Retina (tissue), 1 donor: ENCODE measurements around the gene EHD4.

ENCODE experiments used
- DNase-seq: peaks from one replicate; pipeline ENCODE4 v3.0.0-alpha.2; 2016

The EHD4 gene

DNA sequence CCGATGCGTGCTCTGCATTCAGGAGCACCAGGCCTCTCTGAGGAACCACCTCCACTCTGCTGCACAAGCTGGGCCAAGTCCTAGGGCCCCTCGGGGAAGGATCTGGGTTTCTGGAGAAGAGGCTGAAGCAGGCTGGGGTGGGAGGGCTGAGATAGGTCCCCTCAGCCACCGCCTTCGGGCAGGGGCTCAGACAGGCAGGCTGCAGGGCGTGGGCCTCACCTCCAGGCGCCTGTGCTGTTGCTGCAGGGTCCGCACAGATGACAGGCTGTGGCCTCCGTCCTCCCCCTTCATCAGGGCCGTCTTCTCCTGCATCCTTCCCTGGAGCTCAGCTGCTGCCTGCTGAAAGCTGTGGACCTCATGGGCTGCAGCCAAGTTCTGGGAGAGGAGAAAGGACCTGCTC is 118.5 kb downstream of the EHD4 start:
- DNase-seq: no peak

DNA sequence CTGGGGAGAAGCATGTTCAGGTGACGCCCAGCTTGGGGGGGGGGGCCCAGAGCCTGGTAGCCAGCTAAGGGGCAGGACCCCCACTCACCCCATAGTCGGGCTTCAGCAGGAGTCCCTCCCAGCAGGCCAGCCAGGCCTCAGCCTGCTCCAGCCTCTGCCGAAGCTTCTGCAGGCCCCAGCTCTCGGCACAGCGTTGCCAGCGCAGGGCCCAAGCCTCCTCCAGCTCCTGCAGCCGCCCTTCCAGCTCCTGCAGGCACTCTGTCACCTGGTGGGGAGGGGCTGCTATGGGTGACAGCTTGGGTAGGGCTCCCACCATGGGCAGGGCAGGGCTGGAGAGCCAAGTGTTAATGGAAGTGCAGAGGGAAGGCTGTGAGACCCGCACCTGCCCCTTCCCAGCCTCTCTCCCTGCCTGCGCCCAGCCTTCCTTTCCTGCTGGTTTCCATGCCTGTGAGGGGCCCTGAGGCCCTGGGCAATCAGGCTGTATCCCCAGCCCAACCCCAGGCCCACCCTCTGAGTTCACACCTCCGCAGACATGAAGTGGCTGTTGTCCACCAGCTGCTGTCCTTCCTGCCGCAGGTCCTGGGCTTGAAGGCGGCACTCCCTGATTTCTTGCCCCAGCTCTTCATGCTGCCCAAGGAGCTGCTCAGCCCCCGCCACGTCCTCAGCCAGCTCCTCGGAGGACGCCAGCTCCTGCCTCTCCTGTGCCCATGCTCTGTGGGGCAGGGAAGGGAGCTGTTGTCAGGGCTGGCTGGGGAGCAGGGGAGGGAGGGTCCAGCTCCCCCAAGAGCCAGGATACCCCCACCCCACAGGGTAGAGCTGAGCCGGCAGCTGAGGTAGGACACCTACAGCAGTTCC is 119.4 kb downstream of the EHD4 start:
- DNase-seq: no peak

DNA sequence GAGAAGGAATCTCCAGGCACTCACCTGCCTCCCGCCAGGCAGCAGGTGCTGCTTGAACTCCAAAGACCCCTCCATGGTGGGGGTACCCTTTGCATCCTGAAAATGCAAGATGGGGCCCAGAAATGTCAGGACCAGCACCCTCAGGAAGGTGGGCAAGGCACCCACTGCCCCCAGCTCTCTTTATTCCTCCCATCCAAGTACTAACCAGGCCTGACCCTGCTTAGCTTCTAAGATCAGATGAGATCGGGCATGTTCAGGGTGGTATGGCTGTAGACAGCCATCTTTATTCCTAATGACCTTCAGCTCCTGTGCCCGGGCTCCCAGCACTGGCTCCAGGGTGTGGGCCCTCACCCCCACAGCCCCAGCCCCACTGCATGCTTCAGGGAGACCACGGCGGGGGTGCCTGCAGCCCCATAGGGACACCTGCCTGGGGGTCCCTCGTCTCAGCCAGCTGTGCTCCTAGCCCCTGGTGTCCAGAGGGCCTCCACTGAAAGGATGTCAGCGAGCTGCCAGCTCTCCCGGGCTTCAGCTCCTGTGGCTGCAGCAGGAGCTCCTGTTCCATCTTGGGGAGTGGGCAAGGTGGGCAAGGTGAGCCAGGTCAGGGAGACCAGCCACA is 120.5 kb downstream of the EHD4 start:
- DNase-seq: no peak

DNA sequence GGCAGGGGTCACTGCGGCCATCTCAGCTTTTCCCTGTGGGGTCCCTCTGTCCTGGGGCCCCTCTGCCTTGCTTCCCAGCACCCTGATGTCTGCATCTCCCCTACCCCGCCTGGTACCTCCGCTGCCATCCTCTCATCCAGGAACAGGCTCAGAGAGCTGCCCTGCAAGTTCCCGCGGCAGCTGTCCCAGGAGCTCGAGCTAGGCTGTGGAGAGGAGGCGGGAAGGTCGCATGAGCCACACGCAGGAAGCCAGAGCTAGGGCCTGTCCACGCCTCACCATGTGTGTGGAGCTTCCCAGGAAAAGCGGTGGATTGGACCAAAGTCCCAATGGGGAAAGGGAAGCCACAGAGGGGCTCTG is 121.2 kb downstream of the EHD4 start:
- no peak for DNase-seq

DNA sequence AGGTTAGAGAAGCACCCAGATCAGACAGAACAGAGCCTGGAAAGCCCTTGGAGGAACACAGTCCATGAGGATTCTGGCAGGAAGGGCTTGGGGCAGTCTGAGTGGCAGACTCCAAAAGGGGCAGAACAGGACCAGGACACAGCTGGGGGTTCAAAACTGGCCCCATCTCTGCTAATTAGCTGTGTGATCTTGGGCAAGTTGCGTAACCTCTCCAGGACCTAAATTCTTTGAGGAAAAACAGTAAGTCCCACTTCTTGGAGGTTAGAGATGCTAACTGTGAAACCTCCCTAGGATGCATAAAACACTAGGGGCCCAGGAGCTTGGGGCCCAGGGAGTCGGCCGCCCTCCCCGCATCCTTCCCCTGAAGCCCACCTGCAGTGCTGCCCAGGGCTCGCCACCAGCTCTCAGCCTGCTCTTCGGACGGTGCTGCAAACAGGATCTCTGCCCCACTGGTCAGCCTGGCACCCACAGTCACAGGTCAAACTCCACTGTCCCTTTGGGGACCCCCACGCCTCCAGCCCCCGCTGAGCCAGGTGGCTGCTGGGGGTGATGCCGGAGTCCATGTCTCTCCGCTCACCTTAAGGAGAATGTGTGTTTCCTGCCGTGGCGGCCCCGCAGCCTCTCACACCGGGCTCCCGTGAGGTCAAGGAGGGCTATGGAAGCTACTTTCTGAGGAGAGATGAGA is 121.7 kb downstream of the EHD4 start:
- DNase-seq: no peak

DNA sequence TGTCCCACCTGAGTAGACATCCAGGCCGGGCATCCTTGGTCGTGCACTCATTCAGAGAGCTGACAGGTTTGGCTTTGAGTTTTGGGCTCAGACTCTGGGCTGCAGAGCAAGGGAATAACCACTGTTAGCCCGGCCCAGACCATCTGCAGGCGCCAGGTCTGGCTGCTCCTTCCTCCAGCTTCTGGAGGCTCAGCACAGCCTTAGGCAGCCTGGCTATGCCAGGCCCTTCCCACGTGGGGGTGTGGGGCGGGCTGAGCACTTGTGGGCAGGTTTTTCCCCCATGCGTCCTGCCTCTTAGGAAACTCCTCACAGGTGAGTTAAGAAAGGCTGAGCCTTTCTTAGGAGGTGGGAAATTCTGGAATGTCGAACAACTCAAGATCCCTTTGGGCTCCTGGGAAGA is 122.5 kb downstream of the EHD4 start:
- DNase-seq: no peak

DNA sequence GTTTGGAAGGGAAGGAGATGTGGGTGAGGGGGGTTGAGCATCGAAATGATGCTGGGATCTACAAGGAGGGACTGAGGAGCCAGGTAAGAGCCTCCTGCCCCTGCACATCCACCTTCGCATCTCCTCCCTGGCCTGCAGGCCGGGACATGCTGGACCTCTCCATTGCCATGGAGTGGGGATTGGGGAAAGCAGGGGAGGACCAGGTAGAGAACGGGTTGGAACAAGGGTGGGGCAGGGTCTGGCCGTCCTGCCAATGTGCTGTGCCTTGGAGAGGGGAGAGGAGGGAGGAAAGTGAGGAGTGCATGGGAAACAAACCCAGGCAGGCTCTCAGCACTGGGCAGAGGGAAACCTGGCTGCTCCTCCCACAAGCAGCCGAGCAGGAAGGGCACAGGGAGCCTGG is 123.2 kb downstream of the EHD4 start:
- DNase-seq: no peak

DNA sequence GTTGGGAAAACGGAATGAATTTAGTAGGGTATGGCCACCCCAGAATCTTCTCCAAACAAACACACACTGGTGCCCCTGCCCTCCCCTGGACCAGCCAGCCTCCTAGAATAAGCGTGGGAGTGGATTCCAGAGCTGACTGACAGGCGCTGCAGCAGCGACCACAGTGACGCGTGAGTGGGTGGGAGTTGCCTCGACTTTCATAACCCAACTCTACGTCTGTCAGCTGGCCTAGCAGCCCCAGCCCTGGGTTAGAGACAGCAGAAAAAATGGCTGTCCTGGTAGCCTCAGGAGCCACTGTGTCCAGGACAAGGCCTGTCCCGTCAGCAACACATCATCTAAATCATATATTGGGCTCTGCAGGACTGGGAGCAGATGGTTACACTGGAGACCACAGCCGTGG is 123.7 kb downstream of the EHD4 start:
- no peak for DNase-seq

DNA sequence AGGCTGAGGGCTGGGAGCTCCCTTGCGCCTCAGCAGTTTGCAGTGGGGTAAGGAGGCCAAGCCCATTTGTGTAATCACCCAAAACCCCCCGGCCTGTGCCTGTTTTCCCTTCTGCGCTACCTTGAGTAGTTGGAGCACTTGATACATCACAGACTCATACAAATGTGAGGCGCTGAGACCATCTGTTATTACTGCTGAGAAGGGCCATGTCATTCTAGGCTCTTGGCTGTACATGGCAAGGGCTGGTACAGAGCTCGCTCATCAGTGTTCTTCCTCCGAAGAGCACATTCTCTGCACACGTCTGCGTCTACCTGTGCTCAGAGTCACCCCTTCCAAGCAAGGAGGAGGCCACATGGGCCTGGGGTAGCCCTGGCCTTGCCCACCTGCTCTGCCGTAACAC is 124.4 kb downstream of the EHD4 start:
- no peak for DNase-seq

DNA sequence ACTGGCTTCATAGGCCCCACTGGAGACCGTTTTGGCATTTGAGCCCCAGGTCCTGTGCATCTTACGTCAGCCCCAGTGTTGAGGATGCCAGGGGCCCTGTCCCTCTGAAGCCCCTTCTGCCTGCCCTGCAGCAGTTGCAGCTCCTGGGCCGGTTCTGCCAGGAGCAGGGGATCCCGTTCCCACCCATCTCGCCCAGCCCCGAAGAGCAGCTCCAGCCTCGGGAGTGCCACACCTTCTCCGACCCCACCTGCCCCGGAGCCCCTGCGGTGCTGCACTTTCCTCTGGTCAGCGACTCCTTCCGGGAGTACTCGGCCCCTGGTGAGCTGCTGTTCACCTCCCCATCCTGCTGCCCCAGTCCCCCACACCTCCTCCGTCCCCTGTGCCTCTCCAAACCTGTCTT is 125.2 kb downstream of the EHD4 start:
- no peak for DNase-seq
